ENCODE results near the gene SIAH2. TPM values are rescaled to one million over a fixed set of nuclear protein-coding genes. Genes with fewer than 3 reads are reported as not detected.

The SIAH2 gene
- polyA plus RNA-seq, 1 of the 3 experiments (the other 2 are of a cell fraction): 18.4 TPM

GRCh38 chr3:150723946-150724345 is 39.0 kb downstream of the SIAH2 start:
- H2AFZ ChIP-seq (ENCODE audit: low read depth): no peak overlapping the region
- H3K79me2 ChIP-seq (ENCODE audit: insufficient read depth): no peaks in the 10 kb centered on the region
- no peaks in the 10 kb centered on the region for H4K20me1 ChIP-seq (ENCODE audit: insufficient read depth)
- no peak overlapping the region for H3K4me3 ChIP-seq (ENCODE audit: low read depth in 2 of 2, low read length in 1 of 2)
- H3K36me3 ChIP-seq (replicated peaks in 1 of 2; ENCODE audit: control insufficient read depth in 1 of 2, insufficient read depth in 2 of 2, low read length in 1 of 2): no peaks in the 10 kb centered on the region
- H3K9me2 ChIP-seq: no peaks in the 10 kb centered on the region
- no peak overlapping the region for H3K27ac ChIP-seq (ENCODE audit: low read depth in 2 of 2, low read length in 1 of 2)
- H3K9me3 ChIP-seq: no peaks in the 10 kb centered on the region
- peaks cover 0 to 3% of the 10 kb centered on the region in 2 experiments; a peak in 1 of 4 replicates for H3K4me1 ChIP-seq (ENCODE audit: control insufficient read depth in 1 of 2, insufficient read depth in 2 of 2, low read depth in 1 of 2, low read length in 1 of 2)
- ChIA-PET POLR2A (no interaction called here), CTCF (interaction anchor here (0.9 to 1.4 kb wide), 2 partner anchors 141 to 539 kb away, joined by 3 to 4 read pairs; no protein-coding TSS in a partner anchor)
- TF ChIP-seq SMC3 (IDR thresholded peaks at IDR 0.05; ENCODE audit: low read depth, low read length) (no peak), RCOR1 (IDR thresholded peaks at IDR 0.05; ENCODE audit: low read length) (no peak)
- WGBS (ENCODE audit: low lambda C conversion rate): 81% methylated on average over 4 of the region's 6 CpGs
- no peaks in the 10 kb centered on the region for H3K27me3 ChIP-seq (ENCODE audit: insufficient read depth)
- DNase-seq: no peak
- H3K4me2 ChIP-seq: no peak overlapping the region
- no peaks in the 10 kb centered on the region for H3F3A ChIP-seq (replicated peaks; ENCODE audit: insufficient read depth)
- H3K9ac ChIP-seq: no peak overlapping the region

GRCh38 chr3:150722267-150722666 is 40.7 kb downstream of the SIAH2 start:
- Histone ChIP-seq H3K4me2 (no peak overlapping the region), H3K27me3 (ENCODE audit: insufficient read depth) (no peaks in the 10 kb centered on the region), H3K9ac (no peak overlapping the region), H3K9me3 (no peaks in the 10 kb centered on the region), H3F3A (replicated peaks; ENCODE audit: insufficient read depth) (no peaks in the 10 kb centered on the region), H3K9me2 (no peaks in the 10 kb centered on the region), H3K36me3 (replicated peaks in 1 of 2; ENCODE audit: control insufficient read depth in 1 of 2, insufficient read depth in 2 of 2, low read length in 1 of 2) (no peaks in the 10 kb centered on the region), H3K79me2 (ENCODE audit: insufficient read depth) (no peaks in the 10 kb centered on the region), H3K27ac (ENCODE audit: low read depth in 2 of 2, low read length in 1 of 2) (no peak overlapping the region), H4K20me1 (ENCODE audit: insufficient read depth) (no peaks in the 10 kb centered on the region), H2AFZ (ENCODE audit: low read depth) (no peak overlapping the region), H3K4me3 (ENCODE audit: low read depth in 2 of 2, low read length in 1 of 2) (no peak overlapping the region), H3K4me1 (ENCODE audit: control insufficient read depth in 1 of 2, insufficient read depth in 2 of 2, low read depth in 1 of 2, low read length in 1 of 2) (peaks cover 0 to 3% of the 10 kb centered on the region in 2 experiments; a peak in 1 of 4 replicates)
- 91% methylated on average over 3 of the region's 3 CpGs for WGBS (ENCODE audit: low lambda C conversion rate)
- ChIA-PET POLR2A (no interaction called here), CTCF (interaction anchor here (0.9 to 3.5 kb wide), 18 partner anchors 14 to 425 kb away, joined by 3 to 17 read pairs (median 6); partner anchors contain the start of gene ERICH6)
- TF ChIP-seq EZH2phosphoT487 (IDR thresholded peaks at IDR 0.05; ENCODE audit: borderline replicate concordance, low read depth) (no peak), SMC3 (IDR thresholded peaks at IDR 0.05; ENCODE audit: low read depth, low read length) (no peak), REST (IDR thresholded peaks at IDR 0.05; ENCODE audit: low read depth, low read length) (no peak), YY1 (IDR thresholded peaks at IDR 0.05; ENCODE audit: low read depth) (no peak), NRF1 (IDR thresholded peaks at IDR 0.05; ENCODE audit: low read depth, low read length) (no peak), RAD21 (IDR thresholded peaks at IDR 0.05; ENCODE audit: low read length) (no peak), EP300 (IDR thresholded peaks at IDR 0.05; ENCODE audit: borderline replicate concordance in 1 of 2, low read depth in 1 of 2, low read length in 1 of 2) (no peak)
- DNase-seq: no peak
